ENCODE results near the gene DAPK2.

DAPK2 gene

DNA sequence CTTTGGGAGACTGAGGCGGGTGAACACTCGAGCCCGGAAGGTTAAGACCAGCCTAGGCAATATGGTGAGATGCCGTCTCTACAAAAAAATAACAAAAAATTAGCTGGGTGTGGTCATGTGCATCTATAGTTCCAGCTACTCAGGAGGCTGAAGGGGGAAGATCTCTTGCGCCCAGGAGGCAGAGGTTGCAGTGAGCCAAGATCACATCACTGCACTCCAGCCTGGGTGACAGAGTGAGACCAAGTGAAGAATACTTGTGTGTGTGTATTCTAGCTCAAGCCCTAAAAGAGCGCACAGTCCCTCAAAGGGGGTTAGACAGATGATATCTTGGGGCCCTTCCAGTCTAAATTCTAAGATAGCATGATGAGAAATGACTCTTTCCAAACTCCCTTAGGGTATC is 23.7 kb downstream of the DAPK2 start:
- H3K4me3 ChIP-seq (ENCODE audit: low read depth, low read length), result no peak overlapping the region
- TF ChIP-seq, protein P1, sequence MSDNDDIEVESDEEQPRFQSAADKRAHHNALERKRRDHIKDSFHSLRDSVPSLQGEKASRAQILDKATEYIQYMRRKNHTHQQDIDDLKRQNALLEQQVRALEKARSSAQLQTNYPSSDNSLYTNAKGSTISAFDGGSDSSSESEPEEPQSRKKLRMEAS (IDR thresholded peaks at IDR 0.05; ENCODE audit: low read depth, low read length), result no peak
- TF ChIP-seq MYC (IDR thresholded peaks at IDR 0.05; ENCODE audit: low read depth, low read length) (no peak), POLR2A (IDR thresholded peaks at IDR 0.05; ENCODE audit: extremely low read depth, insufficient read length) (no peak)
- TF ChIP-seq, protein P2, sequence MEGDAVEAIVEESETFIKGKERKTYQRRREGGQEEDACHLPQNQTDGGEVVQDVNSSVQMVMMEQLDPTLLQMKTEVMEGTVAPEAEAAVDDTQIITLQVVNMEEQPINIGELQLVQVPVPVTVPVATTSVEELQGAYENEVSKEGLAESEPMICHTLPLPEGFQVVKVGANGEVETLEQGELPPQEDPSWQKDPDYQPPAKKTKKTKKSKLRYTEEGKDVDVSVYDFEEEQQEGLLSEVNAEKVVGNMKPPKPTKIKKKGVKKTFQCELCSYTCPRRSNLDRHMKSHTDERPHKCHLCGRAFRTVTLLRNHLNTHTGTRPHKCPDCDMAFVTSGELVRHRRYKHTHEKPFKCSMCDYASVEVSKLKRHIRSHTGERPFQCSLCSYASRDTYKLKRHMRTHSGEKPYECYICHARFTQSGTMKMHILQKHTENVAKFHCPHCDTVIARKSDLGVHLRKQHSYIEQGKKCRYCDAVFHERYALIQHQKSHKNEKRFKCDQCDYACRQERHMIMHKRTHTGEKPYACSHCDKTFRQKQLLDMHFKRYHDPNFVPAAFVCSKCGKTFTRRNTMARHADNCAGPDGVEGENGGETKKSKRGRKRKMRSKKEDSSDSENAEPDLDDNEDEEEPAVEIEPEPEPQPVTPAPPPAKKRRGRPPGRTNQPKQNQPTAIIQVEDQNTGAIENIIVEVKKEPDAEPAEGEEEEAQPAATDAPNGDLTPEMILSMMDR (IDR thresholded peaks at IDR 0.05; ENCODE audit: low read depth, low read length), result no peak
- no peak for DNase-seq (ENCODE audit: low read depth)

DNA sequence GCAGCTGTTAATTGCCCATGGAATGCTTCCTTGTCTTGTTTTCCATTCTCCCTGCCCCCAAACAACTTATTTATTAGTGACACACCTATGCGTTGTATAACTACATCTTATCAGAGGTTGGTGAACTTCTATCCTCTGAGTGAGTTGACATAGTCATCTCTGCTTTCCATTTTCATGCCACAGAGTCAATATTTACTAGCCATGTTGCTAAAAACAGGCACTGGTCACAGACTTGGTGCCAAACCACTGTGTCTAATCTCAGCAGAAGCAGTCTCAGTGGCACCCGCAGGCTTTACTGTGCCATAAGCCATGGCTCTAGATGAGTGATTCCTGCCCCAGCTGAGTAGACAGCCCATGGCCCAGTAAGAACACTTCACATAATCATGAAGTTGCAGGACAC is 26.5 kb downstream of the DAPK2 start:
- no peak overlapping the region for H3K4me3 ChIP-seq (ENCODE audit: low read depth, low read length)
- TF ChIP-seq MYC (IDR thresholded peaks at IDR 0.05; ENCODE audit: low read depth, low read length) (no peak), POLR2A (IDR thresholded peaks at IDR 0.05; ENCODE audit: extremely low read depth, insufficient read length) (no peak)
- TF ChIP-seq, protein P2 (IDR thresholded peaks at IDR 0.05; ENCODE audit: low read depth, low read length), result no peak
- TF ChIP-seq, protein P1 (IDR thresholded peaks at IDR 0.05; ENCODE audit: low read depth, low read length), result no peak
- no peak for DNase-seq (ENCODE audit: low read depth)

DNA sequence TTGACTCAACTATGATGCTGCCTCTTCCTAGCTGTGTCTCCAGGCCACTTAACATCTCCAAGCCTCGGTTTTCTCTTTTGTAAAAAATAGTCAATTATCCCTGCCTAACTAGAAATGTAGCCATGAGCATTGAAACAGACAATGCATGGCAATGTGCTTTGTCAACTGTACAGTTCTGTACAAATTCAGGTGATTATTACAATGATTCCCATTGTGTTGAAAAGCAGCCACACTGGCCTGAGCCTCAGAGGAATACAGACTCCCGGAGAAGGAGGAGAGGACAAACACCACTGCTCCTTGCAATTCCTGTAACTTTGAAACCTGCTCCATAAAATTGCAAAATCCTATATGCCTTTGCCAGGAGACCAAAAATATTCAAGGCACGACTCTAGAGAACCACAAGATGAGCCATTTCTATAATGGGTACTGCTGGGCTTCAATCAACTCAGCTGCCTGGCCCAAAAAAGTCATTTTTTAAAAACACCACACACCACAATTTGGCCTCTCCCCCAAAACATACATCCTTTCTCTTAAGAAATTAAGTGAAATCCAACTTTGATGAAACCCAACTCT is 28.6 kb downstream of the DAPK2 start:
- TF ChIP-seq, protein P2 (IDR thresholded peaks at IDR 0.05; ENCODE audit: low read depth, low read length), result no peak
- TF ChIP-seq POLR2A (IDR thresholded peaks at IDR 0.05; ENCODE audit: extremely low read depth, insufficient read length), result no peak
- TF ChIP-seq, protein P1 (IDR thresholded peaks at IDR 0.05; ENCODE audit: low read depth, low read length), result no peak
- TF ChIP-seq MYC (IDR thresholded peaks at IDR 0.05; ENCODE audit: low read depth, low read length), result no peak
- no peak for DNase-seq (ENCODE audit: low read depth)
- no peak overlapping the region for H3K4me3 ChIP-seq (ENCODE audit: low read depth, low read length)

DNA sequence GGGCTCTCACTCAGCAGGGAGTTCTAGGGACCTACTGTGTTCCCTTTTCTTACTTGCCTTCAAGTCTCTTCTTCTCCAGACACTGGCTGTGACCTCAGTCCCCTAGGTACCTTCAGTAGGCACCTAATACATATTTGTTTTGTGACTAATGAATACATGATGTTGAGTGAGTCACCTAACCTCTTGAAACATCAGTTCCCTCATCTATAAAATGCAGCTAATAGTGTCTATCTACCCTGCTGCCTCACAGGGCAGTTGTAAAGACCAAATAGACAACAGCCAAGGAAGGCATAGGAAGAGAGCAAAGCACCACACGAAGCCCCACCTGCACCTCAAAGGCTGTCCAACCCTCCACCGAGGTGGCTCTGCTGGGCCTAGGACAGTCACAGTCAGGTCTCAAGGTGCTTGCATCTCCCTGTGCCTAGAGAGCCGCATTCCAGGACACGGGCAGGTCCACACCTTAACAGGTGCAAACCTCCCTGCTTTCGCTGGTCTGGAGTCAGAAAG is 29.1 kb downstream of the DAPK2 start:
- H3K4me3 ChIP-seq (ENCODE audit: low read depth, low read length), result no peak overlapping the region
- no peak for DNase-seq (ENCODE audit: low read depth)
- TF ChIP-seq POLR2A (IDR thresholded peaks at IDR 0.05; ENCODE audit: extremely low read depth, insufficient read length) (no peak), MYC (IDR thresholded peaks at IDR 0.05; ENCODE audit: low read depth, low read length) (no peak)
- TF ChIP-seq, protein P1 (IDR thresholded peaks at IDR 0.05; ENCODE audit: low read depth, low read length), result no peak
- TF ChIP-seq, protein P2 (IDR thresholded peaks at IDR 0.05; ENCODE audit: low read depth, low read length), result no peak

DNA sequence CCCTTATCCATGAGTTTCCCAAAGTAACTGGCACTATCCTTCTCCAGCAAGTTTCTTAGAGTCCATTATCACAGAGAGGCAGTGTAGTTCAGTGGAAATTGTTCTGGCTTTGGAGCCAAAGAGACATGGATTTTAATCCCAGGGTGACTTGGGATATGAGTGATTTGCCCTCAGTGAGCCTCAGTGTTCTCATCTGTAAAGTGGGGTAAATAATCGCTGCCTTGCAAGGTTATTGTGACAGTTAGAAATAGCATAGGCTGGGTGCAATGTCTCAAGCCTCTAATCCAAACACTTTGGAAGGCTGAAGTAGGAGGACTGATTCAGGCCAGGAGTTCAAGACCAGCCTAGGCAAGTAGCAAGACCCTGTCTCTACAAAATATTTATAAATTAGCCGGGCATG is 30.0 kb downstream of the DAPK2 start:
- DNase-seq (ENCODE audit: low read depth), result no peak
- TF ChIP-seq, protein P1 (IDR thresholded peaks at IDR 0.05; ENCODE audit: low read depth, low read length), result no peak
- H3K4me3 ChIP-seq (ENCODE audit: low read depth, low read length), result no peak overlapping the region

DNA sequence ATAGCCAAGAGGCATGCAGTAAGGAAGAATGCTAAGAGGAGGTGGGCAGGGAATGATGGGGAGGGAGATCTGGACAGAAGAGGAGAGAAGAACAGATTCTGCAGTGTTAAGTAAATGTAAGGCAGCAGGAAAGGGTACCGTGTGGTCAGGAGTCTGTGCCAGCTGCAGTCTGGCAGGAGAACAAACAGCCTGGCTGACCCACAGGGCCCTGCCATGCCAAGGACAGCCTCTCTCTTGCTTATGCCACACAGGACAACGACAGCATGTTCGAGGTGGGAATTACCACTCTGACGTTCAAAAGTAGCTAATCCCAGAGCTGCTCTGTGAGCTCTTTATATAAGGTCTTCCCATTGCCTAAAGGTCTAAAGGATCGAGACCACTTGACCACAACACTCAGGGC is 31.3 kb downstream of the DAPK2 start:
- no peak for DNase-seq (ENCODE audit: low read depth)
- no peak overlapping the region for H3K4me3 ChIP-seq (ENCODE audit: low read depth, low read length)
- TF ChIP-seq, protein P2 (IDR thresholded peaks at IDR 0.05; ENCODE audit: low read depth, low read length), result no peak
- TF ChIP-seq MYC (IDR thresholded peaks at IDR 0.05; ENCODE audit: low read depth, low read length) (no peak), POLR2A (IDR thresholded peaks at IDR 0.05; ENCODE audit: extremely low read depth, insufficient read length) (no peak)
- TF ChIP-seq, protein P1 (IDR thresholded peaks at IDR 0.05; ENCODE audit: low read depth, low read length), result no peak
